Measurements from ENCODE around the gene SPRR1A.
"Not testable (repeated sequence)": the region's sequence is repeated elsewhere in the genome, so short reads cannot be mapped to it uniquely, and the experiment has no call there.

The SPRR1A gene

DNA sequence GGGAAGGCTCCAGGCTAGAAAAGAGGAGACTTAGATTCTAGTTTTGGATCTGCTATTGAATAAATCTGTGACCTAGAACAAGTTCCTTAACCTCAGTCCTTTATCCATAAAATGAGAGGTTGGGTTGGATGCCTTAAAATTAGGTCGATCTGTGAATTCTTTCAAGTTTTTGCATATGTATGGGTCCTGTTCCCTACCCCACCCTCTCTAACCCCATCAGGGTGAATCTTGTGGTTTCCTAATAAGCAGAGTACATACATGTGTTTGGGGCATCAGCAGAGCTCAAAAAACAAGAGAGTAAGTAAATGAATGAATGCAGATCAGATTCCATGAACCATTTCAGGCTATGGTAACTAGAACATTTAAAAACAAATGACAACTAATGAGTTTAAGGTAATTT lies 7.2 kb upstream of the SPRR1A start:
- DNase-seq: no peak

DNA sequence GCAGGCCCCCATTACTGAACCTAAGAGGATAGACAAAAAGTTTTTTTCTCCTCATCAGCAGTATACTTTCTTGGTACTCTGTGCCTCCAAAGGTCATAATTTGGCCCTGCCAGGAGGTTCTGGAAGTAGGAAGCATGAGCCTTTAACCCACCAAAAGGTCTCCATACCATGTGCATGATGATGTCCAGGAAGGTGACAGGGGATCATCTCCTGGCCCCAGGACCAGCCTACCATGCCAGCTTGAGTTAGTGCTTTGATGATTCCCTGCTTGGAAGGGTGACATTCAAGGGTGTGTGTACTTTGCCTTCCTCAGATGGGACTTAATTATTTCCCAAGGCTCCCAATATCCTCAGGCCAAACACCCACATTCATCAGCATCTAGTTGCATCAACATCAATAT lies 6.3 kb upstream of the SPRR1A start:
- no peak for DNase-seq

- DNase-seq: no peak
Measured at GRCh38 chr1:152980676-152981075, 3.2 kb upstream of the SPRR1A start.

DNA sequence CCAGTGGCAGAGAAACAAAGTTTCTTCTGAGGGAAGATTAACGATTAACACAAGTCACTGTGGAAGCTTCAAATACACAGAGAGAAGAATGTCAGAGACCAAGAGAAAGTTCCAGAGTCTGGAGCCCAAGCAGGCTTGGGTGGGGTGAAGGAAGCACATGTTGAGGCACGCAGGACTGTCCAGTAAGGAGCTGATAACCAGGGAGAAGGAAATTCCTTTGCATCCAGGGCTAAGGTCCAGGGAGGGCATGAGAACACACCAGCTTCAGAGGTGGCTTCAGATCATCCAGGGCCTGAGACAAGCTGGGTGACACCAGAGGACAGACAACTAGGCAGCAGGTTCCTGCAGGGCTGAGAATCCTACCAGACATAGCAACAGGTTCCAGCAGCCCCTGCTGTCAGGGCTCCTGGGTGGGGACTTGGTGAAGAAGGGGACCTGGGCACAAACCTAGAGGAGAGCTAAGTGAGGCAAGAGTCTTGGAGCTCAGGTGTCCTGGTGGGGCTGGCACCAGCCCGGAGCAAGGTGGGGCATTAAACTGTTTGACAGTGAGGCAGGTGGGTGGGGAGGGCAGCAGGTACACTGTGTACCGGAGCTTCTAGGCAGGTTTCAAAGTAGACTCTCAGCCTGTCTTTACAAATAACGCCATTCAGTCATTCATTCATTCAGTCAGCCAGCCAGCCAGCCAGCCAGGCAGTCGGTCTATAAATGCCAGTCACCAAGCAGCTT lies 2.6 kb upstream of the SPRR1A start:
- DNase-seq: no peak

- no peak for DNase-seq
Measured at GRCh38 chr1:152982076-152982475, 1.8 kb upstream of the SPRR1A start.

- DNase-seq: no peak
Measured at GRCh38 chr1:152983234-152983633, 647 bp upstream of the SPRR1A start.

DNA sequence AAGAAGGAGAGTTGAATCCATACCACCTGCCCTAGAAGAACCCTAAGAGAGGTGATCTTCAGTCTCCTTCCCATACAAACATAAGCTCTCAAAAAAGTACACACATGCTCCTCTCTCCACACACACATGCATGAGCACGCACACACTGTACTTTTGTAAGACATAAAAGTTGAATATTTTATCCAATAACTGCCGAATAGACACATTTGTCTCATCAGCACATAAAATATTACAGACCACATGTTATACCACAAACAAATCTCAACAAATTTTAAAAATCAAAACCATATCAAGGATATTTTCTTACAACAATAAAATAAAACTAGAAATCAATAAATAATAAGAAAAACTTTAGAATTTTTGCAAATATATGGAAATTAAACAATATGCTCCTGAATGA lies 2.7 kb downstream of the SPRR1A start:
- no peak for DNase-seq

DNA sequence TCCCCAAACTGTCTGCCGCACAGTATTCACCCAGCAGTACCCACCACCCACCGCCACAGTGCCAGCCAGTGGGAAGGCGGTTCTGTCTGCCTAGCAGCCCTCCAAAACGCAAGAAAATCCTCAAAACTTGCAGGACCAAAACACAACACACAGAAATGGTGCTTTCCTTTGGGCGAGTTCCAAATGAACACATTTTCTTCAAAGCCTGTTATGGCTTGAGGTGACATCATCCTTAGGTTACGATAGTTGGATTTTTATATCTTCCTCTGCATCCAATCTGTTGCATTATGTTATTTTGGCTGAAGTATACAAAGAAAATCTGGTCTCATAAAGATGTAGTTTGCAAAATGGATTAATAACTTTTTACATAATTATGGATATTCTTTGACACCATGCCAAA lies 9.3 kb downstream of the SPRR1A start:
- DNase-seq: no peak

DNA sequence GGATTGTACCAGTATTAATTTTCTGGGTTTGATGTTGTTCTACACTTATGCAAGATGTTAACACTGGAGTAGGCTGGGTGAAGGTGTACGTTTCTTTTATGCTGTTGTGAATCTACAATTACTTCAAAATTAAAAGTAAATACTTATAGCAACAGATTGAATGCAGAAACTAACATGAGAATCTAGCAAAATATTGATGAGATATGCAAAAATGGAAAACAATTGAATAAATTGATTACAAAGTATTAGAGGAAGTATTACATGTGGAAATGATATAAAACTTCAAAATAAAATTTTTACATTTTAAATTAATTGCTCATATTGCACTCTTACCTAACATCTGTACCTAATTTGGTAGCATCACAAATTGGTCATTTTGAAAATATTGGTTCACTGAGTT lies 12.0 kb downstream of the SPRR1A start:
- no peak for DNase-seq

- no peak for DNase-seq
Measured at GRCh38 chr1:152996633-152997400, 12.9 kb downstream of the SPRR1A start.

DNA sequence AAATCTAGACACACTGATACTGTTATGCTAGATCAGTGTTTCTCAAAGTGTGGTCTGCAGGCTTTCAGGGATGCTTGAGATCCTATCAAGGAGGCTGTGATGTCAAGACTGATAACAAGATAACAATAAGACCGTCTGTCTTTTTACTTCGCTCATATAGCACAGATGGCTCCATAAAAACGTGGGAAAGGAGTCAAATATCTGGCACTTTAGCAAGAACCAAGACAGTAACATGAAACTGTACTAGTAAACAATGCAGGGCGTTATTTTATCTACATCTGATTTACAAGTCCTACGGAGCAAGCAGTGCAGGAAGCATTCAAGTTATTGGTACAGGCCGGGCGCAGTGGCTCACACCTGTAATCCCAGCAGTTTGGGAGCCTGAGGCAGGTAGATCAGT lies 14.0 kb downstream of the SPRR1A start:
- DNase-seq: no peak

- DNase-seq: no peak
Measured at GRCh38 chr1:152998476-152998875, 14.6 kb downstream of the SPRR1A start.

- DNase-seq: no peak
Measured at GRCh38 chr1:152999818-153000217, 15.9 kb downstream of the SPRR1A start.

GRCh38 chr1:153000294-153000693 lies 16.4 kb downstream of the SPRR1A start:
- DNase-seq: no peak

GRCh38 chr1:153001382-153001781 lies 17.5 kb downstream of the SPRR1A start, which contains the start of gene SPRR3:
Gene SPRR3 (plus strand): TSS chr1:153001749. CDS start chr1:153003021, 1,272 bp downstream.
- DNase-seq: no peak

DNA sequence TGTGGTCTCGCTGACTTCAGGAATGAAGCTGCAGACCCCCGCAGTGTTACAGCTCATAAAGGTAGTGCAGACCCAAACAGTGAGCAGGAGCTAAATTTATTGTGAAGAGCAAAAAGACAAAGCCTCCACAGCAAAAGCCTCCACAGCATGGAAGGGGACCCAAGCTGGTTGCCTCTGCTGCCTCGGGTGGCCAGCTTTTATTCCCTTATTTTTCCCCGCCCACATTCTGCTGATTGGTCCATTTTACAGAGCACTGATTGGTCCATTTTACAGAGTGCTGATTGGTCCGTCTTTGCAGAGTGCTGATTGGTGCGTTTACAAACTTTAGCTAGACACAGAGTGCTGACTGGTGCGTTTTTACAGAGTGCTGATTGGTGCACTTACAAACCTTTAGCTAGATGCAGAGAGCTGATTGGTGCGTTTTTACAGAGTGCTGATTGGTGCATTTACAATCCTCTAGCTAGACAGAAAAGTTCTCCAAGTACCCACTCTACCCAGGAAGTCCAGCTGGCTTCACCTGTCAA lies 27.4 kb downstream of the SPRR1A start:
- DNase-seq: not testable (repeated sequence)

- not testable (repeated sequence) for DNase-seq
Measured at GRCh38 chr1:153021829-153022228, 37.9 kb downstream of the SPRR1A start.

DNA sequence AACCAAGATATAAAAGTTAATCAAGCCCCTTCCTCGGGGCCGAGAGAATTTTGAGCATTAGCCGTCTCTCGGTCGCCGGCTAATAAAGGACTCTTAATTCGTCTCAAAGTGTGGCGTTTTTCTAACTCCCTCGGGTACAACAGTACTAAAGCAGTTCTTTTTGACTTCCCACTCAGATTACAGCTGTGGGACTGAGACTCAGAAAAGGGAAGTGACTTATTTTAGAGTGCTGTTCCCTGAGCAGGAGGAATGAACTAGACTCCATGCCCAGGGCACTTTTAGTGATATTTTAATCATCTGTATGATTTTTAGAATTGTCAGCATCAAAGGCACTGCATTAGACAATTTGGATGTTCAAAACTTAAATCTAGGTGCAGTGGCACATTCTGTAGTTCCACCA lies 38.5 kb downstream of the SPRR1A start:
- DNase-seq: not testable (repeated sequence)

GRCh38 chr1:153023109-153023508 lies 39.2 kb downstream of the SPRR1A start:
- DNase-seq: no peak

GRCh38 chr1:153024413-153024812 lies 40.5 kb downstream of the SPRR1A start:
- no peak for DNase-seq

- no peak for DNase-seq
Measured at GRCh38 chr1:153025797-153026196, 41.9 kb downstream of the SPRR1A start.

- DNase-seq: no peak
Measured at GRCh38 chr1:153028766-153029165, 44.9 kb downstream of the SPRR1A start.

DNA sequence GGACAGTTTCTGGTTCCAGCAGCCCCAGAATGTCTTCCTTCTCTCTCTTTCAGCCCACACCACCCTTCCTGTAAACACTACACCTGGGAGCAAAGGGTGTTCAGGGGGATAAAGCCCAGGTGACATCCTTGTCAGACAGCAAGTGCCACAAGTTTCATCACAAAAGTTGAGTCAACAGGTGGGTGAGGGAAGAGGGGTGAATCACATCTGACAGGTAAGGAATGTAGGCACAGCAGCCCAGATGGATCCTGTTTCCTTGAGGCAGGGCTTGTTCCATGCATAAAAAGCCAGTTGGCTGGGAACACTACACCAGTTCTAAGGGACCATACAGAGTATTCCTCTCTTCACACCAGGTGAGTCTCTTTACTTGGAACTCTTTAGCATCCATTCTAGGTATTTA lies 47.0 kb downstream of the SPRR1A start, which contains the start of gene SPRR1B:
SPRR1B (plus strand) TSS at position 309 of the 400 bp plus-strand sequence. CDS start 1,143 bp downstream, outside the sequence.
- no peak for DNase-seq

GRCh38 chr1:153032073-153032472 lies 48.2 kb downstream of the SPRR1A start:
- DNase-seq: no peak
